WTC11 (cell line): ENCODE measurements around the gene GRIP2.

Source experiments
- E2F5 ChIP-seq: sonication (generic); formaldehyde crosslinking; IDR thresholded peaks from 2 replicates; pipeline ENCODE4 v1.8.1; 2022; ENCODE audit warnings: mild to moderate bottlenecking, moderate library complexity, missing genetic modification reagents
- NFYB ChIP-seq: sonication (generic); formaldehyde crosslinking; conservative IDR thresholded peaks from 2 replicates; pipeline ENCODE4 v1.8.0; 2022; ENCODE audit warnings: low read depth, missing genetic modification reagents
- TEAD4 ChIP-seq: sonication (generic); formaldehyde crosslinking; IDR thresholded peaks from 2 replicates; pipeline ENCODE4 v1.8.0; 2022; ENCODE audit warnings: mild to moderate bottlenecking, missing genetic modification reagents
- TP53 ChIP-seq: sonication (generic); formaldehyde crosslinking; IDR thresholded peaks from 2 replicates; pipeline ENCODE4 v1.8.1; 2023; ENCODE audit warnings: mild to moderate bottlenecking, missing genetic modification reagents
- ZNF263 ChIP-seq: sonication (generic); formaldehyde crosslinking; IDR thresholded peaks from 2 replicates; pipeline ENCODE4 v1.8.1; 2022; ENCODE audit warnings: low read depth, mild to moderate bottlenecking, moderate library complexity, missing genetic modification reagents
- ZNF281 ChIP-seq: sonication (generic); formaldehyde crosslinking; IDR thresholded peaks from 2 replicates; pipeline ENCODE4 v1.8.0; 2023; ENCODE audit warnings: mild to moderate bottlenecking, missing genetic modification reagents
- TF ChIP-seq, protein P1 (sequence below): fragments of 200-600 bp; IDR thresholded peaks from 2 replicates; pipeline ENCODE4 v1.8.0; 2022; ENCODE audit warnings: antibody characterized with exemption

DNA sequence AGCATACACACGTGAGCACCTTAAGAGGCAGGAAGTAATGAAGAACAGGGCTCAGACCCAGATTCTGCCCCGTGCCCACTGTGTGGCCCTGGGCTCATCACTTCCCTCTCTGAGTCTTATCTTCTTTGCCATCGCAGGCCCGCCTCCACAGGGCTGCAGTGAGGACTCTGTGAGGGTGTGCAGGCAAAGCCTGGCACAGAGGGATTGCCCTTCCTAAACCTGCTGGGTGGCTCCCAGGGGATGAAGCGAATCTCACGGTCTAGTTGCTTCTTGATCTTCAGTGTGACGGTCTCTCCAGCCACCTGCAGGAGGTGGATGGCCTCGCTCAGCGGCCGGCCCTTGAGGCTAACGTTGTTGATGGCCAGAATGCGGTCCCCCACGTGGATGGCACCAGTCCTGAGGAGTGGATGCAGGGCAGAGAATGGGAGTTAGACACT lies 32.8 kb downstream of the GRIP2 start:
- TF ChIP-seq ZNF281 (CRISPR knock-in tag) (no peak), NFYB (no peak), ZNF263 (CRISPR knock-in tag) (no peak), TEAD4 (CRISPR knock-in tag) (no peak), E2F5 (no peak), TP53 (CRISPR knock-in tag) (no peak)
- TF ChIP-seq, protein P1, sequence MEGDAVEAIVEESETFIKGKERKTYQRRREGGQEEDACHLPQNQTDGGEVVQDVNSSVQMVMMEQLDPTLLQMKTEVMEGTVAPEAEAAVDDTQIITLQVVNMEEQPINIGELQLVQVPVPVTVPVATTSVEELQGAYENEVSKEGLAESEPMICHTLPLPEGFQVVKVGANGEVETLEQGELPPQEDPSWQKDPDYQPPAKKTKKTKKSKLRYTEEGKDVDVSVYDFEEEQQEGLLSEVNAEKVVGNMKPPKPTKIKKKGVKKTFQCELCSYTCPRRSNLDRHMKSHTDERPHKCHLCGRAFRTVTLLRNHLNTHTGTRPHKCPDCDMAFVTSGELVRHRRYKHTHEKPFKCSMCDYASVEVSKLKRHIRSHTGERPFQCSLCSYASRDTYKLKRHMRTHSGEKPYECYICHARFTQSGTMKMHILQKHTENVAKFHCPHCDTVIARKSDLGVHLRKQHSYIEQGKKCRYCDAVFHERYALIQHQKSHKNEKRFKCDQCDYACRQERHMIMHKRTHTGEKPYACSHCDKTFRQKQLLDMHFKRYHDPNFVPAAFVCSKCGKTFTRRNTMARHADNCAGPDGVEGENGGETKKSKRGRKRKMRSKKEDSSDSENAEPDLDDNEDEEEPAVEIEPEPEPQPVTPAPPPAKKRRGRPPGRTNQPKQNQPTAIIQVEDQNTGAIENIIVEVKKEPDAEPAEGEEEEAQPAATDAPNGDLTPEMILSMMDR: no peak
